Forelimb muscle (tissue), 1 donor: Measurements from ENCODE around the gene RAD23B. TPM values are rescaled to one million over a fixed set of nuclear protein-coding genes. Genes with fewer than 3 reads are reported as not detected.
"Not testable (repeated sequence)": the region's sequence is repeated elsewhere in the genome, so short reads cannot be mapped to it uniquely, and the experiment has no call there.

Experiments
- DNase-seq: peaks from one replicate; pipeline ENCODE4 v3.0.0-alpha.2; 2013; ENCODE audit warnings: low read depth
- polyA plus RNA-seq: library from polyadenylated mRNA; unstranded; fragments of 120-200 nt; gene quantifications from one replicate; pipeline ENCODE4 v1.2.1, GENCODE V29; 2013; ENCODE audit not compliant: insufficient read length

Gene RAD23B
- polyA plus RNA-seq = 111 TPM

- peak; percentile 96 for DNase-seq
These were observed at the start of gene RAD23B for GRCh38 chr9:107282759-107283622. Gene RAD23B (plus strand): TSS chr9:107283279. CDS start chr9:107283630, 351 bp downstream.

GRCh38 chr9:107235765-107236442 is 47.2 kb upstream of the RAD23B start:
- DNase-seq = no peak

GRCh38 chr9:107237873-107238272 is 45.2 kb upstream of the RAD23B start:
- no peak for DNase-seq

GRCh38 chr9:107239474-107239873 is 43.6 kb upstream of the RAD23B start:
- DNase-seq = no peak

GRCh38 chr9:107240260-107240659 is 42.8 kb upstream of the RAD23B start:
- no peak for DNase-seq

- no peak for DNase-seq
These were observed 40.7 kb upstream of the RAD23B start for GRCh38 chr9:107242073-107243030.

GRCh38 chr9:107243742-107244141 is 39.3 kb upstream of the RAD23B start:
- DNase-seq = no peak

- DNase-seq = no peak
These were observed 36.5 kb upstream of the RAD23B start for GRCh38 chr9:107246259-107247254.

- no peak for DNase-seq
These were observed 34.4 kb upstream of the RAD23B start for GRCh38 chr9:107248714-107249113.

GRCh38 chr9:107249131-107249533 is 33.9 kb upstream of the RAD23B start:
- DNase-seq = no peak

GRCh38 chr9:107249665-107250285 is 33.3 kb upstream of the RAD23B start:
- DNase-seq = no peak

- DNase-seq = peak; percentile 73
These were observed 31.2 kb upstream of the RAD23B start for GRCh38 chr9:107251756-107252322.

GRCh38 chr9:107258919-107259318 is 24.2 kb upstream of the RAD23B start:
- no peak for DNase-seq

- DNase-seq = not testable (repeated sequence)
These were observed 23.2 kb upstream of the RAD23B start for GRCh38 chr9:107259751-107260313.

- DNase-seq = no peak
These were observed 22.5 kb upstream of the RAD23B start for GRCh38 chr9:107260437-107261081.

GRCh38 chr9:107261106-107261505 is 22.0 kb upstream of the RAD23B start:
- DNase-seq = no peak

- no peak for DNase-seq
These were observed 19.8 kb upstream of the RAD23B start for GRCh38 chr9:107263289-107263688.

GRCh38 chr9:107266624-107267368 is 16.3 kb upstream of the RAD23B start:
- no peak for DNase-seq
